ENCODE data around the gene ZBTB7C.

- TF ChIP-seq ZNF548 (tag by site-specific recombination; IDR thresholded peaks at IDR 0.05) (no peak), SCRT2 (tag by site-specific recombination; IDR thresholded peaks at IDR 0.05) (no peak), SALL2 (tag by site-specific recombination; IDR thresholded peaks at IDR 0.05; ENCODE audit: borderline replicate concordance) (no peak), ZNF585B (tag by site-specific recombination; IDR thresholded peaks at IDR 0.05) (no peak), ZNF555 (tag by site-specific recombination; conservative IDR thresholded peaks at IDR 0.05) (no peak), ZNF660 (tag by site-specific recombination; IDR thresholded peaks at IDR 0.05) (no peak), ATF2 (tag by site-specific recombination; IDR thresholded peaks at IDR 0.05; ENCODE audit: low read depth) (no peak), ZNF274 (IDR thresholded peaks at IDR 0.05; ENCODE audit: low read length) (no peak), ZNF274 (tag by site-specific recombination; IDR thresholded peaks at IDR 0.05; ENCODE audit: borderline replicate concordance) (no peak), IKZF3 (tag by site-specific recombination; IDR thresholded peaks at IDR 0.05) (no peak)
- TF ChIP-seq, protein P1, sequence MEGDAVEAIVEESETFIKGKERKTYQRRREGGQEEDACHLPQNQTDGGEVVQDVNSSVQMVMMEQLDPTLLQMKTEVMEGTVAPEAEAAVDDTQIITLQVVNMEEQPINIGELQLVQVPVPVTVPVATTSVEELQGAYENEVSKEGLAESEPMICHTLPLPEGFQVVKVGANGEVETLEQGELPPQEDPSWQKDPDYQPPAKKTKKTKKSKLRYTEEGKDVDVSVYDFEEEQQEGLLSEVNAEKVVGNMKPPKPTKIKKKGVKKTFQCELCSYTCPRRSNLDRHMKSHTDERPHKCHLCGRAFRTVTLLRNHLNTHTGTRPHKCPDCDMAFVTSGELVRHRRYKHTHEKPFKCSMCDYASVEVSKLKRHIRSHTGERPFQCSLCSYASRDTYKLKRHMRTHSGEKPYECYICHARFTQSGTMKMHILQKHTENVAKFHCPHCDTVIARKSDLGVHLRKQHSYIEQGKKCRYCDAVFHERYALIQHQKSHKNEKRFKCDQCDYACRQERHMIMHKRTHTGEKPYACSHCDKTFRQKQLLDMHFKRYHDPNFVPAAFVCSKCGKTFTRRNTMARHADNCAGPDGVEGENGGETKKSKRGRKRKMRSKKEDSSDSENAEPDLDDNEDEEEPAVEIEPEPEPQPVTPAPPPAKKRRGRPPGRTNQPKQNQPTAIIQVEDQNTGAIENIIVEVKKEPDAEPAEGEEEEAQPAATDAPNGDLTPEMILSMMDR (tag by site-specific recombination; IDR thresholded peaks at IDR 0.05) = no peak; the same call in 1 of the 2 replicates
- TF ChIP-seq, protein P2, sequence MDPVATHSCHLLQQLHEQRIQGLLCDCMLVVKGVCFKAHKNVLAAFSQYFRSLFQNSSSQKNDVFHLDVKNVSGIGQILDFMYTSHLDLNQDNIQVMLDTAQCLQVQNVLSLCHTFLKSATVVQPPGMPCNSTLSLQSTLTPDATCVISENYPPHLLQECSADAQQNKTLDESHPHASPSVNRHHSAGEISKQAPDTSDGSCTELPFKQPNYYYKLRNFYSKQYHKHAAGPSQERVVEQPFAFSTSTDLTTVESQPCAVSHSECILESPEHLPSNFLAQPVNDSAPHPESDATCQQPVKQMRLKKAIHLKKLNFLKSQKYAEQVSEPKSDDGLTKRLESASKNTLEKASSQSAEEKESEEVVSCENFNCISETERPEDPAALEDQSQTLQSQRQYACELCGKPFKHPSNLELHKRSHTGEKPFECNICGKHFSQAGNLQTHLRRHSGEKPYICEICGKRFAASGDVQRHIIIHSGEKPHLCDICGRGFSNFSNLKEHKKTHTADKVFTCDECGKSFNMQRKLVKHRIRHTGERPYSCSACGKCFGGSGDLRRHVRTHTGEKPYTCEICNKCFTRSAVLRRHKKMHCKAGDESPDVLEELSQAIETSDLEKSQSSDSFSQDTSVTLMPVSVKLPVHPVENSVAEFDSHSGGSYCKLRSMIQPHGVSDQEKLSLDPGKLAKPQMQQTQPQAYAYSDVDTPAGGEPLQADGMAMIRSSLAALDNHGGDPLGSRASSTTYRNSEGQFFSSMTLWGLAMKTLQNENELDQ (tag by site-specific recombination; IDR thresholded peaks at IDR 0.05; ENCODE audit: low read depth) = no peak
- TF ChIP-seq, protein P3, sequence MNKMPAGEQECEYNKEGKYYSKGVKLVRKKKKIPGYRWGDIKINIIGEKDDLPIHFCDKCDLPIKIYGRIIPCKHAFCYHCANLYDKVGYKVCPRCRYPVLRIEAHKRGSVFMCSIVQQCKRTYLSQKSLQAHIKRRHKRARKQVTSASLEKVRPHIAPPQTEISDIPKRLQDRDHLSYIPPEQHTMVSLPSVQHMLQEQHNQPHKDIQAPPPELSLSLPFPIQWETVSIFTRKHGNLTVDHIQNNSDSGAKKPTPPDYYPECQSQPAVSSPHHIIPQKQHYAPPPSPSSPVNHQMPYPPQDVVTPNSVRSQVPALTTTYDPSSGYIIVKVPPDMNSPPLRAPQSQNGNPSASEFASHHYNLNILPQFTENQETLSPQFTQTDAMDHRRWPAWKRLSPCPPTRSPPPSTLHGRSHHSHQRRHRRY (tag by site-specific recombination; IDR thresholded peaks at IDR 0.05) = no peak
Measured at GRCh38 chr18:47997338-47997780, 411.8 kb downstream of the ZBTB7C start.
